Measurements from ENCODE around the gene PAX5.

Gene PAX5

DNA sequence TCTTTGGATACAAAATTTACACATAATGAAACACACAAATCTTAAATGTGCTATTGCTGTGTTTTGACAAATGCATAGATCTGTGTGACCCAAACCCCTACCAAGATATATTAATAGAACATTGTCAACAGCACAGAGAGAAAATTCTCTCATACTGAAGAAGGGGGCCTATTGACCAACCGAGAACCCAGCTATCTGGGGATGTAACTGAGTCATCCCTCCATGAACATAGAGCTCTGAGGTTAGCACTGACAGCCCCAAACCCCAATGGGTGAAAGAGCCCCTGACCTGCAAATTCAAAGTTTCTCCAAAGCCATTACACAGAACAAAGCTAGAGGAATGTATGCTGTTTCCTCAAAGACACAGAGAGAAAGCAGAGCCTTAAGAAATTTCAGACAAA lies 180.8 kb downstream of the PAX5 start:
- no peaks in the 10 kb centered on the region for H3K27me3 ChIP-seq (ENCODE audit: control insufficient read depth in 3 of 3, insufficient read depth in 3 of 3, low read depth in 1 of 3, low read length in 3 of 3)
- no peak overlapping the region for H3K4me2 ChIP-seq (ENCODE audit: insufficient read depth, low read length, poor library complexity, severe bottlenecking)
- H2BK15ac ChIP-seq (ENCODE audit: low read length), result no peak overlapping the region
- no peak overlapping the region for H3K18ac ChIP-seq (ENCODE audit: low read length)
- peaks cover 7 to 11% of the 10 kb centered on the region in 2 donors for H3K4me1 ChIP-seq (ENCODE audit: control insufficient read depth in 2 of 2, insufficient read depth in 1 of 2, low read depth in 1 of 2, low read length in 2 of 2)
- no peak overlapping the region for H4K8ac ChIP-seq (ENCODE audit: low read depth, low read length)
- no peak overlapping the region for H2AK5ac ChIP-seq (ENCODE audit: low read depth, low read length)
- H3K4me3 ChIP-seq (ENCODE audit: low read length in 2 of 2), result no peak overlapping the region
- no peak overlapping the region for H2BK5ac ChIP-seq (ENCODE audit: low read length)
- no peak overlapping the region for H3K4ac ChIP-seq (ENCODE audit: low read length)
- H4K91ac ChIP-seq (ENCODE audit: low read depth, low read length, poor library complexity), result no peak overlapping the region
- no peak overlapping the region for H2BK120ac ChIP-seq (ENCODE audit: low read depth, low read length)
- no peaks in the 10 kb centered on the region for H3K9me3 ChIP-seq (replicated peaks in 1 of 2; ENCODE audit: control insufficient read depth in 2 of 2, insufficient read depth in 1 of 2, low read depth in 1 of 2, low read length in 2 of 2)
- no peak overlapping the region for H3K23ac ChIP-seq (ENCODE audit: low read depth, low read length, poor library complexity)
- WGBS, 2 donors (ENCODE audit: extremely low coverage in 2 of 2, insufficient read length in 2 of 2, insufficient replicate concordance in 1 of 2), result no CpG with 5 or more reads among the region's 1 CpG
- H3K9ac ChIP-seq (ENCODE audit: low read depth, low read length, poor library complexity), result no peak overlapping the region
- no peak overlapping the region for H3K27ac ChIP-seq (replicated peaks; ENCODE audit: low read length)
- H3K36me3 ChIP-seq (replicated peaks in 1 of 2; ENCODE audit: control insufficient read depth in 2 of 2, insufficient read depth in 2 of 2, low read length in 2 of 2), result peaks cover 0 to 20% of the 10 kb centered on the region in 2 donors
- no peak for DNase-seq (ENCODE audit: low spot score)
- no peak overlapping the region for H2AFZ ChIP-seq (ENCODE audit: low read length)
- H3K14ac ChIP-seq (ENCODE audit: low read length), result no peak overlapping the region
- no peaks in the 10 kb centered on the region for H3K79me1 ChIP-seq (ENCODE audit: low read depth, low read length)
- no peak overlapping the region for H2BK12ac ChIP-seq (ENCODE audit: low read length)

DNA sequence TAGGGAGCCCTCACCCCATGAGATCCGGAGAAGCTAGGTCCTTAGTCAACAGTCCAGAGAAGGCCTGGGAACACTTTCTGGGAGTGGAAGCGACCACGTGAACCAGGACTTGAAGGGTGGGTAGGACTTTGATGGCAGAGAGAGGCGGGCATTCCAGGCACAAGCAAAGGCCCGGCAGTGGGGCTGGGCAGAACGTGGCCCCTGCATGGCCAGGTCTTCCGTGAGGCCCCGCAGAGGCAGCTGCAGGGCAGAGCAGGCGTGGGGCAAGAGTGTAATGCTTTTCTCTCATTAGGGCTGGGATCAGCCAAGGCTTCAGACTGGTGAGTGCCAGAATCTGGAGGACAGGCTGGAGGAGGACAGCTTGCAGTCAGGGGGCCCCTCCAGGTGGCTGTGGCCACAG lies 184.1 kb downstream of the PAX5 start:
- Histone ChIP-seq H3K23ac (ENCODE audit: low read depth, low read length, poor library complexity) (no peak overlapping the region), H4K8ac (ENCODE audit: low read depth, low read length) (no peak overlapping the region), H2BK15ac (ENCODE audit: low read length) (peak overlapping the region; percentile 65), H3K4me1 (ENCODE audit: control insufficient read depth in 2 of 2, insufficient read depth in 1 of 2, low read depth in 1 of 2, low read length in 2 of 2) (peaks cover 7 to 14% of the 10 kb centered on the region in 2 donors), H3K4me3 (ENCODE audit: low read length in 2 of 2) (no peak overlapping the region), H3K18ac (ENCODE audit: low read length) (peak overlapping the region; percentile 11), H3K9ac (ENCODE audit: low read depth, low read length, poor library complexity) (no peak overlapping the region), H3K4ac (ENCODE audit: low read length) (no peak overlapping the region), H2BK120ac (ENCODE audit: low read depth, low read length) (no peak overlapping the region), H4K91ac (ENCODE audit: low read depth, low read length, poor library complexity) (no peak overlapping the region), H3K36me3 (replicated peaks in 1 of 2; ENCODE audit: control insufficient read depth in 2 of 2, insufficient read depth in 2 of 2, low read length in 2 of 2) (peaks cover 0 to 40% of the 10 kb centered on the region in 2 donors), H2BK5ac (ENCODE audit: low read length) (peak overlapping the region; percentile 85), H2AK5ac (ENCODE audit: low read depth, low read length) (peak overlapping the region; percentile 53), H3K27me3 (ENCODE audit: control insufficient read depth in 3 of 3, insufficient read depth in 3 of 3, low read depth in 1 of 3, low read length in 3 of 3) (no peaks in the 10 kb centered on the region), H3K27ac (replicated peaks; ENCODE audit: low read length) (no peak overlapping the region), H3K79me1 (ENCODE audit: low read depth, low read length) (no peaks in the 10 kb centered on the region), H3K9me3 (replicated peaks in 1 of 2; ENCODE audit: control insufficient read depth in 2 of 2, insufficient read depth in 1 of 2, low read depth in 1 of 2, low read length in 2 of 2) (no peaks in the 10 kb centered on the region), H2BK12ac (ENCODE audit: low read length) (peak overlapping the region; percentile 84), H3K4me2 (ENCODE audit: insufficient read depth, low read length, poor library complexity, severe bottlenecking) (no peak overlapping the region), H2AFZ (ENCODE audit: low read length) (no peak overlapping the region), H3K14ac (ENCODE audit: low read length) (no peak overlapping the region)
- DNase-seq (ENCODE audit: low spot score), result no peak
- WGBS, 2 donors (ENCODE audit: extremely low coverage in 2 of 2, insufficient read length in 2 of 2, insufficient replicate concordance in 1 of 2), result no CpG with 5 or more reads among the region's 9 CpGs

DNA sequence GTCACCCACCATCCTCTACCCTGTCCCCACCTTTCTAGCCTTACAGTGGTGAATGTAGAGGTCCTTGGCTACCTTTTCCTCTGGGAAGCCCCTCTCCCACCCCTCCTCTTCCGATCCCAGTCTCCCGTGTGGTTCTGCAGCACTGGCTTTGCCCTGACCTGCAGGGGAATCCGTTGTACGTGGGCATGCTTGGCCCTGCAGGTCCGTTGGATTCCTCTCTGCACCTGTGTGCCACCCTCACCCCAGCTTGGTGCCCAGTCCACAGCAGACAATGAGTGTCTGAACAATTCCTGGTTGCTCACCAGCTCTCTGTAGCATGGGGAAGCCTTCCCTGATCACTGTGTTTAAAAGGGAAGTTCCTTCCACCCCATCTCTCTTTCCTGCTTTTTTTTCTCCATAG lies 185.1 kb downstream of the PAX5 start:
- Histone ChIP-seq H3K4me3 (ENCODE audit: low read length in 2 of 2) (no peak overlapping the region), H3K9ac (ENCODE audit: low read depth, low read length, poor library complexity) (peak overlapping the region; percentile 38), H2AFZ (ENCODE audit: low read length) (no peak overlapping the region), H3K4ac (ENCODE audit: low read length) (no peak overlapping the region), H2BK15ac (ENCODE audit: low read length) (no peak overlapping the region), H2AK5ac (ENCODE audit: low read depth, low read length) (no peak overlapping the region), H3K4me1 (ENCODE audit: control insufficient read depth in 2 of 2, insufficient read depth in 1 of 2, low read depth in 1 of 2, low read length in 2 of 2) (peaks cover 7 to 14% of the 10 kb centered on the region in 2 donors), H3K14ac (ENCODE audit: low read length) (no peak overlapping the region), H3K4me2 (ENCODE audit: insufficient read depth, low read length, poor library complexity, severe bottlenecking) (no peak overlapping the region), H2BK5ac (ENCODE audit: low read length) (no peak overlapping the region), H3K27me3 (ENCODE audit: control insufficient read depth in 3 of 3, insufficient read depth in 3 of 3, low read depth in 1 of 3, low read length in 3 of 3) (no peaks in the 10 kb centered on the region), H3K9me3 (replicated peaks in 1 of 2; ENCODE audit: control insufficient read depth in 2 of 2, insufficient read depth in 1 of 2, low read depth in 1 of 2, low read length in 2 of 2) (no peaks in the 10 kb centered on the region), H3K18ac (ENCODE audit: low read length) (peak overlapping the region; percentile 82), H2BK120ac (ENCODE audit: low read depth, low read length) (no peak overlapping the region), H3K23ac (ENCODE audit: low read depth, low read length, poor library complexity) (no peak overlapping the region), H3K79me1 (ENCODE audit: low read depth, low read length) (no peaks in the 10 kb centered on the region), H3K36me3 (replicated peaks in 1 of 2; ENCODE audit: control insufficient read depth in 2 of 2, insufficient read depth in 2 of 2, low read length in 2 of 2) (peaks cover 0 to 50% of the 10 kb centered on the region in 2 donors), H2BK12ac (ENCODE audit: low read length) (peak overlapping the region; percentile 93), H3K27ac (replicated peaks; ENCODE audit: low read length) (no peak overlapping the region), H4K91ac (ENCODE audit: low read depth, low read length, poor library complexity) (no peak overlapping the region), H4K8ac (ENCODE audit: low read depth, low read length) (no peak overlapping the region)
- DNase-seq (ENCODE audit: low spot score), result no peak
- no CpG with 5 or more reads among the region's 5 CpGs for WGBS, 2 donors (ENCODE audit: extremely low coverage in 2 of 2, insufficient read length in 2 of 2, insufficient replicate concordance in 1 of 2)

DNA sequence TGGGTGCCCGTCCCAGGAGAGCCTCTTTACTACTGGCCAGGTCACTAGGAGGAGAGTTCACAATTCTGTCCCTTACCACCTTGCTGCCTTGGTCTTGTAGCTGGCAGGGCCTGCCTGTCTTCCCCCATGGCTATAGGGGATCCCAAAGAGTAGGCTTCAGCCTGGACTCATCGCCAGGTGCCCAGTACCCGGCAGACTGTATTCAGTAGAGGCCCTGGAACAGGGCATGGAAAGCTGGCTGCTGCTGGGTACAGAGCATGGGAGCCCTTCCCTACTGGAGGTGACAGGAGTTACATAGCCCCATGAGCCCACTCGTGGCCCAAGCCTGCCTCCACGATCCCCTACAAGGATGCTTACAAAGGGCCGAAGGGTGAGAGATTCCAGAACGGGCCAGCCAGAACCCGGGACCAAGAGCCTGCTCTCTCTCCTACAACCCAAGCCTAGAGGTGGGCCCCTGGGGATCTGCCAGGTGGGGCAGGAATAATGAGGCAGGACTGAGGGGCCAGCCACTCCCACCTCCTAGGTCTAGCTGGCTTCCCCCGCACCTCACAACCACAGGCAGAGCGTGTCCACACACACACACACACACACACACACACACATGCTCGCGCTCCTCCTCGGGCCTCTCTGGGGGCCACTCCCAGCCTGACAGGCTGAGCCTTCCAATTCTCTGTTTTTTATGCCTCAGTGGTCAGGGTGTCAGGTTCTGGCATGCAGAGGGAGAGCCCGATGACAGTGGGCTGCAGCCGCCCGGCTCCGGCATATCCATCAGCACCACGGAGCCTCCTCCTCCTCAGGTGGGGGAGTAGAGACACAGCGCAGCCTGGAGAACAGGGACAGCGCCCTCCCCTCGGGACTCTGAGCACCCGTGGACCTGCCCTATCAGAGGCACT lies 186.0 kb downstream of the PAX5 start:
- H3K4ac ChIP-seq (ENCODE audit: low read length), result peak overlapping the region; percentile 30
- peak overlapping the region; percentile 12 for H2BK5ac ChIP-seq (ENCODE audit: low read length)
- H2AFZ ChIP-seq (ENCODE audit: low read length), result no peak overlapping the region
- no peaks in the 10 kb centered on the region for H3K79me1 ChIP-seq (ENCODE audit: low read depth, low read length)
- peak overlapping the region; percentile 19 for H3K4me2 ChIP-seq (ENCODE audit: insufficient read depth, low read length, poor library complexity, severe bottlenecking)
- peak overlapping the region; percentile 32 for H3K14ac ChIP-seq (ENCODE audit: low read length)
- H3K23ac ChIP-seq (ENCODE audit: low read depth, low read length, poor library complexity), result no peak overlapping the region
- H4K8ac ChIP-seq (ENCODE audit: low read depth, low read length), result no peak overlapping the region
- H3K9me3 ChIP-seq (replicated peaks in 1 of 2; ENCODE audit: control insufficient read depth in 2 of 2, insufficient read depth in 1 of 2, low read depth in 1 of 2, low read length in 2 of 2), result no peaks in the 10 kb centered on the region
- peak overlapping the region; percentile 91 for H2AK5ac ChIP-seq (ENCODE audit: low read depth, low read length)
- peaks cover 7 to 14% of the 10 kb centered on the region in 2 donors for H3K4me1 ChIP-seq (ENCODE audit: control insufficient read depth in 2 of 2, insufficient read depth in 1 of 2, low read depth in 1 of 2, low read length in 2 of 2)
- peak overlapping the region; percentile 52 for H2BK120ac ChIP-seq (ENCODE audit: low read depth, low read length)
- H4K91ac ChIP-seq (ENCODE audit: low read depth, low read length, poor library complexity), result peak overlapping the region; percentile 76
- H2BK12ac ChIP-seq (ENCODE audit: low read length), result peak overlapping the region; percentile 36
- peak overlapping the region; percentile 84 for H3K18ac ChIP-seq (ENCODE audit: low read length)
- no peak overlapping the region for H3K9ac ChIP-seq (ENCODE audit: low read depth, low read length, poor library complexity)
- peak; percentile 67 for DNase-seq (ENCODE audit: low spot score)
- no peak overlapping the region for H2BK15ac ChIP-seq (ENCODE audit: low read length)
- no peak overlapping the region for H3K4me3 ChIP-seq (ENCODE audit: low read length in 2 of 2)
- peaks cover 0 to 58% of the 10 kb centered on the region in 2 donors for H3K36me3 ChIP-seq (replicated peaks in 1 of 2; ENCODE audit: control insufficient read depth in 2 of 2, insufficient read depth in 2 of 2, low read length in 2 of 2)
- no peak overlapping the region for H3K27ac ChIP-seq (replicated peaks; ENCODE audit: low read length)
- WGBS, 2 donors (ENCODE audit: extremely low coverage in 2 of 2, insufficient read length in 2 of 2, insufficient replicate concordance in 1 of 2), result no CpG with 5 or more reads among the region's 22 CpGs
- no peaks in the 10 kb centered on the region for H3K27me3 ChIP-seq (ENCODE audit: control insufficient read depth in 3 of 3, insufficient read depth in 3 of 3, low read depth in 1 of 3, low read length in 3 of 3)
